GM23338 (cell line): ENCODE data around the gene CLK3. TPM values are rescaled to one million over a fixed set of nuclear protein-coding genes. Genes with fewer than 3 reads are reported as not detected.

Experiments used
- ATAC-seq: fragments of 200-7000 bp; cut with Tn5 transposase; 3 replicates; pipeline ENCODE4 v1.9.1; 2020
- DNase-seq: peaks from one replicate; pipeline ENCODE4 v3.0.0-alpha.2; 2015; ENCODE audit warnings: low spot score
- H2AFZ ChIP-seq: fragments of 200-600 bp; sonication (generic); 2 replicates; pipeline ENCODE4 v1.8.0; 2016; ENCODE audit warnings: antibody characterized with exemption, mild to moderate bottlenecking, moderate library complexity
- H3F3A ChIP-seq: fragments of 200-600 bp; sonication (generic); replicated peaks from 2 replicates; pipeline ENCODE4 v1.8.0; 2017; ENCODE audit warnings: antibody characterized with exemption, mixed run types, low read depth
- H3K27ac ChIP-seq: fragments of 200-600 bp; sonication (generic); 2 replicates; pipeline ENCODE4 v1.6.1; 2016; ENCODE audit warnings: low read depth
- H3K27me3 ChIP-seq: fragments of 200-600 bp; sonication (generic); 2 replicates; pipeline ENCODE4 v1.8.0; 2016; ENCODE audit warnings: mild to moderate bottlenecking, mixed run types, moderate library complexity; ENCODE audit not compliant: insufficient read depth
- H3K36me3 ChIP-seq: fragments of 200-600 bp; sonication (generic); 2 replicates; pipeline ENCODE4 v1.8.0; 2016; ENCODE audit warnings: mild to moderate bottlenecking; ENCODE audit not compliant: insufficient read depth
- H3K4me1 ChIP-seq: fragments of 200-600 bp; sonication (generic); 2 replicates; pipeline ENCODE4 v1.8.0; 2016; ENCODE audit warnings: mild to moderate bottlenecking, moderate library complexity; ENCODE audit not compliant: insufficient read depth
- H3K4me2 ChIP-seq: fragments of 200-600 bp; sonication (generic); 2 replicates; pipeline ENCODE4 v1.7.1; 2017; ENCODE audit warnings: mixed run types
- H3K4me3 ChIP-seq: fragments of 200-600 bp; sonication (generic); 2 replicates; pipeline ENCODE4 v1.6.1; 2016; ENCODE audit warnings: mixed run types
- H3K79me2 ChIP-seq: fragments of 200-600 bp; sonication (generic); replicated peaks from 2 replicates; pipeline ENCODE4 v1.8.0; 2017; ENCODE audit warnings: mild to moderate bottlenecking; ENCODE audit not compliant: insufficient read depth
- H3K9me2 ChIP-seq: fragments of 200-600 bp; sonication (generic); 2 replicates; pipeline ENCODE4 v1.8.0; 2017; ENCODE audit not compliant: insufficient read depth
- H4K20me1 ChIP-seq: fragments of 200-600 bp; sonication (generic); replicated peaks from 2 replicates; pipeline ENCODE4 v1.8.0; 2017; ENCODE audit warnings: mild to moderate bottlenecking; ENCODE audit not compliant: insufficient read depth
- H3K27ac Mint-ChIP-seq: 2 replicates; pipeline ENCODE4 v1.8.0; 2020; ENCODE audit warnings: inconsistent platforms, mild to moderate bottlenecking, moderate library complexity, mixed read lengths
- H3K27me3 Mint-ChIP-seq: 3 replicates; pipeline ENCODE4 v1.8.0; 2022; ENCODE audit warnings: low read depth, mild to moderate bottlenecking, moderate library complexity, mixed read lengths, inconsistent platforms; ENCODE audit not compliant: insufficient read depth, poor library complexity
- H3K36me3 Mint-ChIP-seq: 3 replicates; pipeline ENCODE4 v1.8.0; 2021; ENCODE audit warnings: low read depth, mild to moderate bottlenecking, inconsistent platforms, moderate library complexity, mixed read lengths
- H3K4me1 Mint-ChIP-seq: 3 replicates; pipeline ENCODE4 v1.8.0; 2020; ENCODE audit warnings: mild to moderate bottlenecking, inconsistent platforms, mixed read lengths
- H3K4me3 Mint-ChIP-seq: 3 replicates; pipeline ENCODE4 v1.8.0; 2021; ENCODE audit warnings: moderate library complexity, mild to moderate bottlenecking, inconsistent platforms, mixed read lengths
- H3K9me3 Mint-ChIP-seq: 3 replicates; pipeline ENCODE4 v1.8.0; 2020; ENCODE audit warnings: moderate library complexity, mild to moderate bottlenecking, inconsistent platforms, mixed read lengths
- CREB1 ChIP-seq: fragments of 250-450 bp; sonication (Bioruptor Pico); IDR thresholded peaks from 2 replicates; pipeline ENCODE4 v1.5.0; 2020; ENCODE audit warnings: low read depth, mild to moderate bottlenecking, moderate library complexity
- ETS1 ChIP-seq: IDR thresholded peaks from 2 replicates; pipeline ENCODE4 v1.6.1; 2016; ENCODE audit warnings: antibody characterized with exemption
- EZH2 ChIP-seq: fragments of 200-600 bp; sonication (generic); IDR thresholded peaks from one replicate; pipeline ENCODE4 v1.8.0; 2017; ENCODE audit warnings: antibody characterized with exemption, mild to moderate bottlenecking, low read depth; ENCODE audit not compliant: unreplicated experiment
- EZH2phosphoT487 ChIP-seq: fragments of 200-600 bp; sonication (generic); IDR thresholded peaks from one replicate; pipeline ENCODE4 v1.8.1; 2018; ENCODE audit warnings: antibody characterized with exemption; ENCODE audit not compliant: unreplicated experiment
- JUNB ChIP-seq: IDR thresholded peaks from one replicate; pipeline ENCODE4 v1.6.1; 2016; ENCODE audit warnings: antibody characterized with exemption; ENCODE audit not compliant: unreplicated experiment
- NANOG ChIP-seq: IDR thresholded peaks from 2 replicates; pipeline ENCODE4 v1.6.1; 2016; ENCODE audit warnings: antibody characterized with exemption, borderline replicate concordance
- POLR2AphosphoS5 ChIP-seq: IDR thresholded peaks from 2 replicates; pipeline ENCODE4 v1.6.1; 2016; ENCODE audit warnings: antibody characterized with exemption, low read depth
- REST ChIP-seq: IDR thresholded peaks from one replicate; pipeline ENCODE4 v1.6.1; 2018; ENCODE audit warnings: antibody characterized with exemption; ENCODE audit not compliant: unreplicated experiment
- STAT1 ChIP-seq: IDR thresholded peaks from one replicate; pipeline ENCODE4 v1.6.1; 2016; ENCODE audit warnings: antibody characterized with exemption; ENCODE audit not compliant: unreplicated experiment
- ZNF114 ChIP-seq: fragments of 250-450 bp; sonication (Bioruptor Pico); IDR thresholded peaks from 2 replicates; pipeline ENCODE4 v1.5.0; 2020; ENCODE audit warnings: mild to moderate bottlenecking, moderate library complexity
- ZNF331 ChIP-seq: fragments of 250-450 bp; sonication (Bioruptor Pico); IDR thresholded peaks from 2 replicates; pipeline ENCODE4 v1.5.0; 2020; ENCODE audit warnings: low read depth, mild to moderate bottlenecking, moderate library complexity
- polyA plus RNA-seq: library from polyadenylated mRNA; unstranded; fragments of >200 nt; fragmentation: Nextera tagmentation; extraction: Ambion mirVana; gene quantifications from 2 replicates; pipeline ENCODE4 v1.2.1, GENCODE V29; 2016
- total RNA-seq: library from RNA; depleted of rRNA; stranded (reverse); fragments of >200 nt; shearing (Covaris generic); gene quantifications from 2 replicates; pipeline ENCODE4 v1.2.3, GENCODE V29; 2014
- TF ChIP-seq, protein P1 (sequence below), 2 experiments: fragments of 200-600 bp in 1 of 2; sonication (generic) in 1 of 2; conservative IDR thresholded peaks; 2 replicates each; pipeline versions ENCODE4 v1.5.1 to v1.6.1; 2016 to 2017; ENCODE audit warnings: antibody characterized with exemption in 2 of 2, low read depth in 2 of 2, mild to moderate bottlenecking in 2 of 2, moderate library complexity in 1 of 2

CLK3 gene
- total and polyA plus RNA-seq, 2 experiments from 2014 or later, result 40.7 to 67.7 TPM

DNA sequence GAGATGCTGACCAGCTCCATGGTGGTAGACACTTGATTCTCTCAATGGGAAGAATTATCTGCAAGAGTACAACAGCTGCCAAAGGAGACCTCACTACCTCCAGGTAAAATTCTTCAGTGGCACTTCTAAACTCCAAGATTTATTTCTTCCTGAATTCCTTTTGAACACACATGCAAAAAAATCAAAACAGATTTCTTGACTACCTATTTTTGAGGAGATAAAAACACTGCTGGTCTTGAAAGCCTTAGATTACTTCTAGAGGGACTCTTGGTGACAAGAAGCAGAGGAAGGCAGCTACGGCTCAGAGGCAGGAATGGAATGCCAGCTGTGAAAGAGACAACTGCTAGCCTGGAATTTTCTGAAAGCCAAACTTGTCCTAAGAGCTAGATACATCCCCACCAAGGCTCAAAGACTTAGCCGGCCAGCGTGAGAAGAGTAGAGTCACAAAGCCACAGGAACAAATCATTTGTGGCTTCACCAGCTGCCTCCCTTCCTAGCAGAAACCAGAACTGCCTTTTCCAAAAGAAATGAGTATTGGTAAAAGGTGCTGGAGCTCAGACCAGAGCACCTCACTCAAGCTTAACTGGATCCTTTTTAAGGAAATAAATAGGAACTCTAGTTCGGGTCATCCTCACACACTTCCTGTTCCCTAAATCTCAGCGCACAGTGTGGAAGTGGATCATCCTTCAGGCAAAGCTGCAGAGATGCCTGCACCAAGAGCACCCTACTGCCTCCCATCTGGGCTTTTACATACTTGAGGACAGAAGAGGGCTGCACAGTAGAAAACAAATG lies 32.6 kb downstream of the CLK3 start (continued):
- TF ChIP-seq ZNF114 (CRISPR knock-in tag) (no peak), EZH2phosphoT487 (no peak), EZH2 (no peak), NANOG (no peak), ETS1 (no peak), REST (no peak), POLR2AphosphoS5 (no peak)
- TF ChIP-seq, protein P1, sequence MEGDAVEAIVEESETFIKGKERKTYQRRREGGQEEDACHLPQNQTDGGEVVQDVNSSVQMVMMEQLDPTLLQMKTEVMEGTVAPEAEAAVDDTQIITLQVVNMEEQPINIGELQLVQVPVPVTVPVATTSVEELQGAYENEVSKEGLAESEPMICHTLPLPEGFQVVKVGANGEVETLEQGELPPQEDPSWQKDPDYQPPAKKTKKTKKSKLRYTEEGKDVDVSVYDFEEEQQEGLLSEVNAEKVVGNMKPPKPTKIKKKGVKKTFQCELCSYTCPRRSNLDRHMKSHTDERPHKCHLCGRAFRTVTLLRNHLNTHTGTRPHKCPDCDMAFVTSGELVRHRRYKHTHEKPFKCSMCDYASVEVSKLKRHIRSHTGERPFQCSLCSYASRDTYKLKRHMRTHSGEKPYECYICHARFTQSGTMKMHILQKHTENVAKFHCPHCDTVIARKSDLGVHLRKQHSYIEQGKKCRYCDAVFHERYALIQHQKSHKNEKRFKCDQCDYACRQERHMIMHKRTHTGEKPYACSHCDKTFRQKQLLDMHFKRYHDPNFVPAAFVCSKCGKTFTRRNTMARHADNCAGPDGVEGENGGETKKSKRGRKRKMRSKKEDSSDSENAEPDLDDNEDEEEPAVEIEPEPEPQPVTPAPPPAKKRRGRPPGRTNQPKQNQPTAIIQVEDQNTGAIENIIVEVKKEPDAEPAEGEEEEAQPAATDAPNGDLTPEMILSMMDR (conservative IDR thresholded peaks at IDR 0.05; ENCODE audit: low read depth in 2 of 2), result no peak

- no peak overlapping the region for H3K4me3 Mint-ChIP-seq
- ATAC-seq, result no peak
- no peak for TF ChIP-seq JUNB
- TF ChIP-seq REST, result no peak
- no peak for TF ChIP-seq CREB1 (CRISPR knock-in tag)
- no peak for TF ChIP-seq ZNF331 (CRISPR knock-in tag)
- TF ChIP-seq, protein P1 (conservative IDR thresholded peaks at IDR 0.05; ENCODE audit: low read depth in 2 of 2), result no peak
- TF ChIP-seq EZH2, result no peak
- TF ChIP-seq NANOG, result no peak
- no peak for TF ChIP-seq ZNF114 (CRISPR knock-in tag)
- no peak for TF ChIP-seq STAT1
- TF ChIP-seq POLR2AphosphoS5, result no peak
- TF ChIP-seq EZH2phosphoT487, result no peak
Measured at GRCh38 chr15:74651242-74651741, 35.7 kb downstream of the CLK3 start.

More at GRCh38 chr15:74651242-74651741, 35.7 kb downstream of the CLK3 start:
- Histone ChIP-seq H3K79me2 (peaks cover 24% of the 10 kb centered on the region), H3K27ac (0 out of 2 replicates have a peak overlapping the region, but pooled peaks have one; percentile 59), H3K36me3 (peaks cover 9% of the 10 kb centered on the region; the same call in 1 of the 2 replicates), H4K20me1 (peaks cover 18% of the 10 kb centered on the region; the same call in 1 of the 2 replicates), H3K27me3 (no peaks in the 10 kb centered on the region), H3K4me3 (no peak overlapping the region), H2AFZ (no peak overlapping the region), H3F3A (no peaks in the 10 kb centered on the region; the same call in 1 of the 2 replicates), H3K4me1 (no peaks in the 10 kb centered on the region), H3K9me2 (no peaks in the 10 kb centered on the region), H3K4me2 (no peak overlapping the region)
- H3K4me1 Mint-ChIP-seq, result no peaks in the 10 kb centered on the region
- H3K27me3 Mint-ChIP-seq, result no peaks in the 10 kb centered on the region
- no peak overlapping the region for H3K27ac Mint-ChIP-seq
- no peak for DNase-seq
- peaks cover 17% of the 10 kb centered on the region for H3K36me3 Mint-ChIP-seq
- H3K9me3 Mint-ChIP-seq, result no peaks in the 10 kb centered on the region
